ENCODE data around the gene OSBP2. TPM values are rescaled to one million over a fixed set of nuclear protein-coding genes. Genes with fewer than 3 reads are reported as not detected.

The OSBP2 gene
- total RNA-seq, 1 donor from 2014 or later = 0.58 TPM

- H3K4me3 ChIP-seq = no peak overlapping the region
- H3K9ac ChIP-seq = no peak overlapping the region
- H3K4me2 ChIP-seq = no peak overlapping the region
- H3K9me3 ChIP-seq (ENCODE audit: low read depth) = no peaks in the 10 kb centered on the region
- no peaks in the 10 kb centered on the region for H3K36me3 ChIP-seq
- no peaks in the 10 kb centered on the region for H3K79me2 ChIP-seq (ENCODE audit: low read depth)
- DNase-seq (ENCODE audit: low spot score) = no peak
- TF ChIP-seq CTCF (IDR thresholded peaks at IDR 0.05) = no peak
- no peak for TF ChIP-seq EZH2phosphoT487 (IDR thresholded peaks at IDR 0.05)
- no peak for TF ChIP-seq EZH2 (IDR thresholded peaks at IDR 0.05)
- no peak overlapping the region for H3K27ac Mint-ChIP-seq
- H2AFZ ChIP-seq (replicated peaks) = no peak overlapping the region
- H3K4me1 ChIP-seq = no peaks in the 10 kb centered on the region
- H3K9me3 Mint-ChIP-seq = peaks cover 3% of the 10 kb centered on the region
- H3F3A ChIP-seq (ENCODE audit: low read depth) = no peaks in the 10 kb centered on the region
- no peak overlapping the region for H3K4me3 Mint-ChIP-seq
- peaks cover 3% of the 10 kb centered on the region for H3K27me3 Mint-ChIP-seq (ENCODE audit: insufficient read depth, low read depth)
- H3K27me3 ChIP-seq = no peaks in the 10 kb centered on the region
- H3K27ac ChIP-seq = no peak overlapping the region
- H4K20me1 ChIP-seq (ENCODE audit: low read depth) = no peaks in the 10 kb centered on the region
- no peaks in the 10 kb centered on the region for H3K36me3 Mint-ChIP-seq
- peaks cover 2% of the 10 kb centered on the region for H3K4me1 Mint-ChIP-seq
Observed at GRCh38 chr22:30749272-30749671, 54.6 kb downstream of the OSBP2 start.

GRCh38 chr22:30749849-30750248, 55.2 kb downstream of the OSBP2 start:
- Histone ChIP-seq H3K9ac (no peak overlapping the region), H3K9me3 (ENCODE audit: low read depth) (no peaks in the 10 kb centered on the region), H4K20me1 (ENCODE audit: low read depth) (no peaks in the 10 kb centered on the region), H3K27ac (no peak overlapping the region), H3K36me3 (no peaks in the 10 kb centered on the region), H3K27me3 (no peaks in the 10 kb centered on the region), H3K4me3 (no peak overlapping the region), H3F3A (ENCODE audit: low read depth) (no peaks in the 10 kb centered on the region), H3K4me1 (no peaks in the 10 kb centered on the region), H3K4me2 (no peak overlapping the region), H3K79me2 (ENCODE audit: low read depth) (no peaks in the 10 kb centered on the region), H2AFZ (replicated peaks) (no peak overlapping the region)
- peaks cover 2% of the 10 kb centered on the region for H3K4me1 Mint-ChIP-seq
- H3K4me3 Mint-ChIP-seq = no peak overlapping the region
- H3K27ac Mint-ChIP-seq = no peak overlapping the region
- H3K9me3 Mint-ChIP-seq = peaks cover 3% of the 10 kb centered on the region
- TF ChIP-seq CTCF (IDR thresholded peaks at IDR 0.05) = no peak
- no peak for TF ChIP-seq EZH2phosphoT487 (IDR thresholded peaks at IDR 0.05)
- TF ChIP-seq EZH2 (IDR thresholded peaks at IDR 0.05) = no peak
- H3K27me3 Mint-ChIP-seq (ENCODE audit: insufficient read depth, low read depth) = peaks cover 4% of the 10 kb centered on the region
- H3K36me3 Mint-ChIP-seq = no peaks in the 10 kb centered on the region
- no peak for DNase-seq (ENCODE audit: low spot score)

GRCh38 chr22:30751529-30751928, 56.9 kb downstream of the OSBP2 start:
- Mint-ChIP-seq H3K4me3 (no peak overlapping the region), H3K27ac (no peak overlapping the region), H3K9me3 (peaks cover 3% of the 10 kb centered on the region), H3K36me3 (no peaks in the 10 kb centered on the region), H3K4me1 (peaks cover 6% of the 10 kb centered on the region), H3K27me3 (ENCODE audit: insufficient read depth, low read depth) (peaks cover 4% of the 10 kb centered on the region)
- no peak overlapping the region for H2AFZ ChIP-seq (replicated peaks)
- H3K79me2 ChIP-seq (ENCODE audit: low read depth) = no peaks in the 10 kb centered on the region
- no peaks in the 10 kb centered on the region for H3K4me1 ChIP-seq
- no peak overlapping the region for H3K9ac ChIP-seq
- no peaks in the 10 kb centered on the region for H3F3A ChIP-seq (ENCODE audit: low read depth)
- H4K20me1 ChIP-seq (ENCODE audit: low read depth) = no peaks in the 10 kb centered on the region
- no peak for TF ChIP-seq EZH2phosphoT487 (IDR thresholded peaks at IDR 0.05)
- TF ChIP-seq CTCF (IDR thresholded peaks at IDR 0.05) = no peak
- no peaks in the 10 kb centered on the region for H3K9me3 ChIP-seq (ENCODE audit: low read depth)
- H3K27me3 ChIP-seq = no peaks in the 10 kb centered on the region
- no peak overlapping the region for H3K4me2 ChIP-seq
- H3K4me3 ChIP-seq = no peak overlapping the region
- no peak for DNase-seq (ENCODE audit: low spot score)
- H3K27ac ChIP-seq = no peak overlapping the region
- H3K36me3 ChIP-seq = no peaks in the 10 kb centered on the region

Data from neural progenitor cell (in vitro differentiated cells).